Measurements from ENCODE around the gene ADCYAP1R1. TPM values are rescaled to one million over a fixed set of nuclear protein-coding genes. Genes with fewer than 3 reads are reported as not detected.
"Not testable (repeated sequence)": the region's sequence is repeated elsewhere in the genome, so short reads cannot be mapped to it uniquely, and the experiment has no call there.

Gene ADCYAP1R1
- total RNA-seq, 1 donor from 2014 or later = 7.8 TPM

GRCh38 chr7:31151849-31152248 lies 99.7 kb downstream of the ADCYAP1R1 start:
- no peaks in the 10 kb centered on the region for H3K4me1 ChIP-seq
- TF ChIP-seq CTCF (IDR thresholded peaks at IDR 0.05) = no peak

GRCh38 chr7:31153318-31153717 lies 101.2 kb downstream of the ADCYAP1R1 start:
- H3K4me3 ChIP-seq; H3K4me1 ChIP-seq; H3K27ac ChIP-seq; DNase-seq (ENCODE audit: low spot score in 2 of 2); H3K27me3 ChIP-seq; H3K9me3 ChIP-seq; intact Hi-C loops (cut with DNase I); H3K36me3 ChIP-seq: not testable (repeated sequence)

More at GRCh38 chr7:31151849-31152248, 99.7 kb downstream of the ADCYAP1R1 start:
- Histone ChIP-seq H3K27ac (no peak overlapping the region), H3K4me3 (no peak overlapping the region), H3K36me3 (no peaks in the 10 kb centered on the region), H3K27me3 (no peaks in the 10 kb centered on the region), H3K9me3 (no peaks in the 10 kb centered on the region)
- intact Hi-C loops (cut with DNase I) = no loop called here
- no peak for DNase-seq (ENCODE audit: low spot score in 2 of 2)

- intact Hi-C loops (cut with DNase I) = no loop called here
- no peak for DNase-seq (ENCODE audit: low spot score in 2 of 2)
- no peak overlapping the region for H3K27ac ChIP-seq
- no peak for TF ChIP-seq CTCF (IDR thresholded peaks at IDR 0.05)
- no peaks in the 10 kb centered on the region for H3K4me1 ChIP-seq
- no peaks in the 10 kb centered on the region for H3K9me3 ChIP-seq
- H3K36me3 ChIP-seq = no peaks in the 10 kb centered on the region
- no peaks in the 10 kb centered on the region for H3K27me3 ChIP-seq
- H3K4me3 ChIP-seq = no peak overlapping the region
These were observed 108.8 kb downstream of the ADCYAP1R1 start for GRCh38 chr7:31160941-31161340.

Other genes with a start within 250 kb of the ADCYAP1R1 start
- 2,113 TPM for gene AQP1, start 140.5 kb upstream of the ADCYAP1R1 start, total RNA-seq
- not detected for gene GHRHR, start 88.4 kb upstream of the ADCYAP1R1 start, total RNA-seq

All from ascending aorta (tissue), 2 donors.